DOHH2 (cell line): Measurements from ENCODE around the gene STK17A.
A peak's percentile ranks its signal among the peaks of the same experiment; 100 is the strongest.

Experiments used
- H3F3A ChIP-seq: fragments of 200-600 bp; sonication (generic), shearing (Covaris generic); 2 replicates; pipeline ENCODE4 v1.6.0; 2016; ENCODE audit warnings: antibody characterized with exemption, mild to moderate bottlenecking; ENCODE audit not compliant: control insufficient read depth, insufficient read depth
- H3K27ac ChIP-seq: fragments of 200-600 bp; sonication (generic); 2 replicates; pipeline ENCODE4 v1.5.1; 2014; ENCODE audit warnings: low read depth, mild to moderate bottlenecking, low read length, moderate library complexity
- H3K27me3 ChIP-seq: fragments of 200-600 bp; sonication (generic); 2 replicates; pipeline ENCODE4 v1.6.1; 2014; ENCODE audit warnings: mild to moderate bottlenecking, low read length, mixed read lengths; ENCODE audit not compliant: control insufficient read depth
- H3K36me3 ChIP-seq: fragments of 200-600 bp; sonication (generic); 2 replicates; pipeline ENCODE4 v1.6.1; 2014; ENCODE audit warnings: mild to moderate bottlenecking, low read length, moderate library complexity, mixed read lengths; ENCODE audit not compliant: control insufficient read depth
- H3K4me1 ChIP-seq: fragments of 200-600 bp; sonication (generic); 2 replicates; pipeline ENCODE4 v1.6.1; 2014; ENCODE audit warnings: mild to moderate bottlenecking, low read length, mixed read lengths; ENCODE audit not compliant: control insufficient read depth
- H3K4me2 ChIP-seq: fragments of 200-600 bp; sonication (generic); 2 replicates; pipeline ENCODE4 v1.6.0; 2014; ENCODE audit warnings: mild to moderate bottlenecking, low read length, moderate library complexity
- H3K4me3 ChIP-seq: fragments of 200-600 bp; sonication (generic); 2 replicates; pipeline ENCODE4 v1.5.1; 2014; ENCODE audit warnings: mild to moderate bottlenecking, low read length, mixed read lengths
- H3K79me2 ChIP-seq: fragments of 200-600 bp; sonication (generic); 2 replicates; pipeline ENCODE4 v1.6.1; 2014; ENCODE audit warnings: mild to moderate bottlenecking, low read length, mixed read lengths; ENCODE audit not compliant: control insufficient read depth
- H3K9me2 ChIP-seq: fragments of 200-600 bp; sonication (generic); replicated peaks from 2 replicates; pipeline ENCODE4 v1.6.1; 2014; ENCODE audit warnings: mild to moderate bottlenecking, low read length, mixed read lengths; ENCODE audit not compliant: control insufficient read depth
- H3K9me3 ChIP-seq: fragments of 200-600 bp; sonication (generic); 2 replicates; pipeline ENCODE4 v1.6.1; 2014; ENCODE audit warnings: antibody characterized with exemption, low read length, mixed read lengths; ENCODE audit not compliant: control insufficient read depth, insufficient read depth
- H4K20me1 ChIP-seq: fragments of 200-600 bp; sonication (generic); 2 replicates; pipeline ENCODE4 v1.6.0; 2014; ENCODE audit warnings: low read depth, mild to moderate bottlenecking, antibody characterized with exemption, low read length, moderate library complexity; ENCODE audit not compliant: control insufficient read depth, insufficient read depth
- EZH2phosphoT487 ChIP-seq: fragments of 200-600 bp; sonication (generic); IDR thresholded peaks from 2 replicates; pipeline ENCODE4 v1.6.1; 2017; ENCODE audit warnings: borderline replicate concordance, mild to moderate bottlenecking, antibody characterized with exemption, low read length, moderate library complexity, mixed read lengths
- TF ChIP-seq, protein P1 (sequence below): fragments of 200-600 bp; sonication (generic); IDR thresholded peaks from one replicate; pipeline ENCODE4 v1.5.1; 2014; ENCODE audit warnings: antibody characterized with exemption, mild to moderate bottlenecking, low read depth, low read length; ENCODE audit not compliant: poor library complexity, severe bottlenecking

STK17A gene

GRCh38 chr7:43582503-43583423, at the start of gene STK17A:
STK17A (plus strand) TSS chr7:43583108; CDS start chr7:43583244, 136 bp downstream.
- Histone ChIP-seq H3K79me2 (peaks cover 49% of the 10 kb centered on the region), H3K4me2 (peak within 1 kb of the TSS; percentile 87), H3K9me2 (no peaks in the 10 kb centered on the region), H3K27ac (peak within 1 kb of the TSS; percentile 85), H3K9me3 (no peaks in the 10 kb centered on the region), H3K4me1 (peaks cover 31% of the 10 kb centered on the region), H3K4me3 (peak within 1 kb of the TSS; percentile 83), H3K36me3 (peaks cover 26% of the 10 kb centered on the region), H4K20me1 (peaks cover 15% of the 10 kb centered on the region), H3F3A (peaks cover 13% of the 10 kb centered on the region), H3K27me3 (peaks cover 16% of the 10 kb centered on the region)
- TF ChIP-seq, protein P1, sequence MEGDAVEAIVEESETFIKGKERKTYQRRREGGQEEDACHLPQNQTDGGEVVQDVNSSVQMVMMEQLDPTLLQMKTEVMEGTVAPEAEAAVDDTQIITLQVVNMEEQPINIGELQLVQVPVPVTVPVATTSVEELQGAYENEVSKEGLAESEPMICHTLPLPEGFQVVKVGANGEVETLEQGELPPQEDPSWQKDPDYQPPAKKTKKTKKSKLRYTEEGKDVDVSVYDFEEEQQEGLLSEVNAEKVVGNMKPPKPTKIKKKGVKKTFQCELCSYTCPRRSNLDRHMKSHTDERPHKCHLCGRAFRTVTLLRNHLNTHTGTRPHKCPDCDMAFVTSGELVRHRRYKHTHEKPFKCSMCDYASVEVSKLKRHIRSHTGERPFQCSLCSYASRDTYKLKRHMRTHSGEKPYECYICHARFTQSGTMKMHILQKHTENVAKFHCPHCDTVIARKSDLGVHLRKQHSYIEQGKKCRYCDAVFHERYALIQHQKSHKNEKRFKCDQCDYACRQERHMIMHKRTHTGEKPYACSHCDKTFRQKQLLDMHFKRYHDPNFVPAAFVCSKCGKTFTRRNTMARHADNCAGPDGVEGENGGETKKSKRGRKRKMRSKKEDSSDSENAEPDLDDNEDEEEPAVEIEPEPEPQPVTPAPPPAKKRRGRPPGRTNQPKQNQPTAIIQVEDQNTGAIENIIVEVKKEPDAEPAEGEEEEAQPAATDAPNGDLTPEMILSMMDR = peak; percentile 100
- TF ChIP-seq EZH2phosphoT487 = no peak

GRCh38 chr7:43533801-43534479, 49.0 kb upstream of the STK17A start:
- H3K4me2 ChIP-seq = no peak overlapping the region
- no peaks in the 10 kb centered on the region for H3K9me3 ChIP-seq
- TF ChIP-seq, protein P1 = no peak
- TF ChIP-seq EZH2phosphoT487 = no peak
- no peak overlapping the region for H3K27ac ChIP-seq
- H3K4me1 ChIP-seq = no peaks in the 10 kb centered on the region
- H3K36me3 ChIP-seq = no peaks in the 10 kb centered on the region
- no peak overlapping the region for H3K4me3 ChIP-seq
- H3K79me2 ChIP-seq = no peaks in the 10 kb centered on the region
- no peaks in the 10 kb centered on the region for H3F3A ChIP-seq
- peaks cover 9% of the 10 kb centered on the region for H3K27me3 ChIP-seq
- no peaks in the 10 kb centered on the region for H3K9me2 ChIP-seq
- no peaks in the 10 kb centered on the region for H4K20me1 ChIP-seq

DNA sequence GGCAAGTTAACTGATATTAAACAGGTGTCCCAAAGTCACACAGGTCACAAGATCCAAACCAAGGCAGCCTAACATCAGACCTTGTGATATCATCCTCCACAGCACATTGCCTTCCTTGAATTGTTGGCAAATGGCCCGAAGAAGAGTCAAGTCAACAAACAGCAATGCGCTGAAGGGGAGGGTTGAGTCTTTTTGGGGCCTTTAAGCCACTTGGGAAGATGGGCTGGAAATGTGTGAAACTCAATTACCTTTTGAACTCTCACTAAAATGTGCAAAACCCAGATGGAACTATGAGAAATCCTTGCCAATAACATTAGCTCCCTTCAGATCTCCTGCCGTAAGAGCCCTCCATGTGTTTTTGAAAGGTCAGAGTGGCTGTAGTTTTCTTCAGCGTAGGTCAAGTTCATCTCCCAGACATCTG, 47.9 kb upstream of the STK17A start:
- no peaks in the 10 kb centered on the region for H4K20me1 ChIP-seq
- H3F3A ChIP-seq = no peaks in the 10 kb centered on the region
- H3K27ac ChIP-seq = no peak overlapping the region
- H3K79me2 ChIP-seq = no peaks in the 10 kb centered on the region
- H3K4me2 ChIP-seq = no peak overlapping the region
- no peaks in the 10 kb centered on the region for H3K36me3 ChIP-seq
- H3K27me3 ChIP-seq = peaks cover 12% of the 10 kb centered on the region
- no peaks in the 10 kb centered on the region for H3K9me3 ChIP-seq
- no peak overlapping the region for H3K4me3 ChIP-seq
- no peaks in the 10 kb centered on the region for H3K9me2 ChIP-seq
- TF ChIP-seq EZH2phosphoT487 = no peak
- TF ChIP-seq, protein P1 = no peak
- no peaks in the 10 kb centered on the region for H3K4me1 ChIP-seq
